Measurements from ENCODE around the gene PCSK6.
A peak's percentile ranks its signal among the peaks of the same experiment; 100 is the strongest.

The PCSK6 gene

DNA sequence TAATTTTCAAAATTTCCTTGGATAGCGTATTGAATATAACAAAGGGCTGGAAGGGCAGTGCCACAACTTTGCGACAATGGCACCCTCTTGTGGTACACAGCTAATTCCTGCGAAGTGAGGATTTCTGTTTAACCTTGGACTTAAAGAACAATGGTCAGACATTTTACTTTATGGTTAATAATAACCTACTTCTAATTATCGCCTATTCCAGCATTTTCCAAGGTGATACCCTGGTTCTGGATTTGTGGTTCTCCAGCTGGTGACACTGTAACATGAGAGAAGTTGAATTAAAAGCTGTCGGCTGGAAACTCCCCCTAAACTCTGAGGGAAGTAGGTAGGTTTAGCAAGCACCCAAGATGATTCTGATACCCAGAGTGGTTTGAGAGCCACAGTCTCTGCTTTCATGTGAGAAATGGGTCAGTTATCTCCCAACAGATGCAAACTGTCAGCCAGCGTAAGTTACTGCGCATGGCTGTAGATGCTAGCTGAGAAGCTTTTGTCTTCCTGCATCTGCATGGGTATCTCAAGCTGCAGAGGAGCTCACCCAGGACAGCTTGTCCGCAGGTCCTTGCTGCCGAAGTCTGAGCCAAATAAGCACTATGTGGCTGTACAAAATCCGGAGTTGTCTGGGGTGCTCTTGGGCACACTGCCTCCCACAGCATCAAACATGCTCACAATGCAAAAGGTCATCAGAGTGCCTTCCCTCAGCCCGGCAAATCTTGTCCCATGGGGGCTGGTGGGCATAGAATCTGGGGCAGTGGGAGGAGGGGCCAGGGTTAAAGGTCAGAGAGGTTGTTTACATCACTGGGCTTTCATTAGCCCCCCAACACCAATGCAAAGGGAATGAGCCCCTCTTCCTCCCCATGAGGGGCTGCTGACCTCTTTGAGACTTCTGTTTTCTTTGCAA lies 231.0 kb downstream of the PCSK6 start:
- no peaks in the 10 kb centered on the region for H3K36me3 ChIP-seq (replicated peaks; ENCODE audit: insufficient read depth, low read length)
- no peaks in the 10 kb centered on the region for H4K20me1 ChIP-seq (ENCODE audit: insufficient read depth, low read length)
- TF ChIP-seq EZH2phosphoT487 (IDR thresholded peaks at IDR 0.05; ENCODE audit: low read length) (no peak), EZH2 (optimal IDR thresholded peaks at IDR 0.05; ENCODE audit: low read depth, low read length) (no peak)
- TF ChIP-seq, protein P1, sequence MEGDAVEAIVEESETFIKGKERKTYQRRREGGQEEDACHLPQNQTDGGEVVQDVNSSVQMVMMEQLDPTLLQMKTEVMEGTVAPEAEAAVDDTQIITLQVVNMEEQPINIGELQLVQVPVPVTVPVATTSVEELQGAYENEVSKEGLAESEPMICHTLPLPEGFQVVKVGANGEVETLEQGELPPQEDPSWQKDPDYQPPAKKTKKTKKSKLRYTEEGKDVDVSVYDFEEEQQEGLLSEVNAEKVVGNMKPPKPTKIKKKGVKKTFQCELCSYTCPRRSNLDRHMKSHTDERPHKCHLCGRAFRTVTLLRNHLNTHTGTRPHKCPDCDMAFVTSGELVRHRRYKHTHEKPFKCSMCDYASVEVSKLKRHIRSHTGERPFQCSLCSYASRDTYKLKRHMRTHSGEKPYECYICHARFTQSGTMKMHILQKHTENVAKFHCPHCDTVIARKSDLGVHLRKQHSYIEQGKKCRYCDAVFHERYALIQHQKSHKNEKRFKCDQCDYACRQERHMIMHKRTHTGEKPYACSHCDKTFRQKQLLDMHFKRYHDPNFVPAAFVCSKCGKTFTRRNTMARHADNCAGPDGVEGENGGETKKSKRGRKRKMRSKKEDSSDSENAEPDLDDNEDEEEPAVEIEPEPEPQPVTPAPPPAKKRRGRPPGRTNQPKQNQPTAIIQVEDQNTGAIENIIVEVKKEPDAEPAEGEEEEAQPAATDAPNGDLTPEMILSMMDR (IDR thresholded peaks at IDR 0.05; ENCODE audit: low read length): peak; percentile 90
- H3K27ac ChIP-seq (ENCODE audit: low read length): peak overlapping the region; percentile 17; the same call in 1 of the 2 replicates
- no peaks in the 10 kb centered on the region for H3K27me3 ChIP-seq (replicated peaks; ENCODE audit: insufficient read depth, low read length)
- H3K9ac ChIP-seq (ENCODE audit: low read length): peak overlapping the region; percentile 1; the same call in 1 of the 2 replicates
- no peak overlapping the region for H3K4me3 ChIP-seq (ENCODE audit: low read length)
- no peaks in the 10 kb centered on the region for H3K9me3 ChIP-seq (replicated peaks; ENCODE audit: insufficient read depth, low read length)
- peak overlapping the region; percentile 62 for H2AFZ ChIP-seq (ENCODE audit: low read length)
- no peaks in the 10 kb centered on the region for H3K9me2 ChIP-seq (replicated peaks; ENCODE audit: insufficient read depth, low read length)
- DNase-seq: peak; percentile 73
- H3K4me1 ChIP-seq (ENCODE audit: low read length): peaks cover 11% of the 10 kb centered on the region
- H3K79me2 ChIP-seq (ENCODE audit: low read length): no peaks in the 10 kb centered on the region
- peaks cover 8% of the 10 kb centered on the region; the same call in 1 of the 2 replicates for H3F3A ChIP-seq (ENCODE audit: insufficient read depth, low read length)
- peak overlapping the region; percentile 52 for H3K4me2 ChIP-seq (ENCODE audit: low read depth, low read length)

DNA sequence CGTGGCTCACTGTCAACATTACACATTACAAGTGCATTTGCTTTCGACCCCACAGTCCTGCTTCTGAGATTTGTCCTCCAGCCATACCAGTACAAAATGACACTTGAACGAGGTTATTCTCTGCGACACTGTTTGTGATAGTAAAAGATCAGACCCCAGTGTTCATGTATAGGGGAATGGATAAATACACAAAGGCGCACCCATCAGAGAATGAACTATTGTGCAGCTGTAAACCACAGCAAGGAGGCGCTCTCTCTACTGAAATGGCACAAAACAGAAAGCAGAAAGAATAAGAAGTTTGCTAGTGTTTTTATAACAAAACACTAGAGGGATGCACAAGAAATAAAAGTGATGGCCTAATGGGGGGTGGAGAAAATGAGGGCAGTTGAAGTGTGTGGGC lies 232.8 kb downstream of the PCSK6 start:
- H3F3A ChIP-seq (ENCODE audit: insufficient read depth, low read length): peaks cover 18% of the 10 kb centered on the region
- H3K9ac ChIP-seq (ENCODE audit: low read length): no peak overlapping the region
- H2AFZ ChIP-seq (ENCODE audit: low read length): no peak overlapping the region
- H3K4me3 ChIP-seq (ENCODE audit: low read length): no peak overlapping the region
- no peaks in the 10 kb centered on the region for H3K36me3 ChIP-seq (replicated peaks; ENCODE audit: insufficient read depth, low read length)
- no peaks in the 10 kb centered on the region for H3K9me2 ChIP-seq (replicated peaks; ENCODE audit: insufficient read depth, low read length)
- DNase-seq: peak; percentile 48
- no peaks in the 10 kb centered on the region for H4K20me1 ChIP-seq (ENCODE audit: insufficient read depth, low read length)
- no peaks in the 10 kb centered on the region for H3K9me3 ChIP-seq (replicated peaks; ENCODE audit: insufficient read depth, low read length)
- TF ChIP-seq, protein P1 (IDR thresholded peaks at IDR 0.05; ENCODE audit: low read length): peak; percentile 62
- no peak for TF ChIP-seq EZH2 (optimal IDR thresholded peaks at IDR 0.05; ENCODE audit: low read depth, low read length)
- H3K79me2 ChIP-seq (ENCODE audit: low read length): peaks cover 13% of the 10 kb centered on the region
- no peaks in the 10 kb centered on the region for H3K27me3 ChIP-seq (replicated peaks; ENCODE audit: insufficient read depth, low read length)
- no peak overlapping the region for H3K27ac ChIP-seq (ENCODE audit: low read length)
- H3K4me2 ChIP-seq (ENCODE audit: low read depth, low read length): no peak overlapping the region
- H3K4me1 ChIP-seq (ENCODE audit: low read length): peaks cover 12% of the 10 kb centered on the region; the same call in 1 of the 2 replicates

DNA sequence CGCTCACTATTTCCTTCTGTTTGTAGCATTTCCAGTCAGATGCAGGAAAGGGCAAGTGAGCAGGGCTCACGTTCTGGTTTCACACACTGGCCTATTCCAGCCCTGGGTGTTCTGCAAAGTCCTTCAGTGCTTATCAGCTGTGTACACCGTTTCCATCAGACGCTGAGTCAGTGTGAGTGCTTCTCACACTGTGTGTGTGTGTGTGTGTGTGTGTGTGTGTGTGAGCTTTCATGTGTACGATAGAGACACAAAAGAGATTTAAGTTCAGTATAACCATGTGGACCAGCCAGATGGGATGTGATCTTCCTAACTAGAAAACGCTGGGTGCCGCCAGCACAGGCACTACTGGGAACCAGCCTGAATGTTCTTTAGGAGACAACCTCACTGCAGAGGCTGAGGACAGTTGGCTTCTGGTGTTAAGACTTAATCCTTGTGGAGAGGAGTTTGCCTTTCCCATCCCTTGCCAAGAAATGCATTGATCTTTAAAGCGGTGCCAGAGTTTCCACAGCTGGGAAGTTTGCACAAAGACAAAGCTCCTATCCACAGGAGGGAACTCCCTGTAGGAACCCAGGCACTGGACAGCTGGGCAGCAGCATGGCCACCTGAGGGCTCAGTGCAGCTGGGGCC lies 233.8 kb downstream of the PCSK6 start:
- no peak overlapping the region for H3K9ac ChIP-seq (ENCODE audit: low read length)

More for the DNA sequence above, 233.8 kb downstream of the PCSK6 start:
- H2AFZ ChIP-seq (ENCODE audit: low read length): no peak overlapping the region
- no peaks in the 10 kb centered on the region for H3K36me3 ChIP-seq (replicated peaks; ENCODE audit: insufficient read depth, low read length)
- H3K27me3 ChIP-seq (replicated peaks; ENCODE audit: insufficient read depth, low read length): no peaks in the 10 kb centered on the region
- TF ChIP-seq, protein P1 (IDR thresholded peaks at IDR 0.05; ENCODE audit: low read length): no peak
- TF ChIP-seq EZH2 (optimal IDR thresholded peaks at IDR 0.05; ENCODE audit: low read depth, low read length) (no peak), EZH2phosphoT487 (IDR thresholded peaks at IDR 0.05; ENCODE audit: low read length) (no peak)
- no peaks in the 10 kb centered on the region for H4K20me1 ChIP-seq (ENCODE audit: insufficient read depth, low read length)
- H3F3A ChIP-seq (ENCODE audit: insufficient read depth, low read length): peaks cover 18% of the 10 kb centered on the region
- no peak overlapping the region for H3K4me2 ChIP-seq (ENCODE audit: low read depth, low read length)
- H3K9me3 ChIP-seq (replicated peaks; ENCODE audit: insufficient read depth, low read length): no peaks in the 10 kb centered on the region
- H3K79me2 ChIP-seq (ENCODE audit: low read length): peaks cover 17% of the 10 kb centered on the region
- H3K27ac ChIP-seq (ENCODE audit: low read length): no peak overlapping the region
- no peaks in the 10 kb centered on the region for H3K9me2 ChIP-seq (replicated peaks; ENCODE audit: insufficient read depth, low read length)
- no peak for DNase-seq
- no peak overlapping the region for H3K4me3 ChIP-seq (ENCODE audit: low read length)
- peaks cover 12% of the 10 kb centered on the region; the same call in 1 of the 2 replicates for H3K4me1 ChIP-seq (ENCODE audit: low read length)

Measured in MM.1S (cell line).